ENCODE data around the gene MEF2D. TPM values are rescaled to one million over a fixed set of nuclear protein-coding genes. Genes with fewer than 3 reads are reported as not detected.

MEF2D gene
- total RNA-seq, 1 donor from 2014 or later, result 16.6 TPM

- H3K27me3 ChIP-seq (ENCODE audit: control insufficient read depth, insufficient read depth, low read length), result peaks cover 46% of the 10 kb centered on the region
- no peak overlapping the region for H3K4me3 ChIP-seq (ENCODE audit: low read depth, low read length)
- TF ChIP-seq, protein P1, sequence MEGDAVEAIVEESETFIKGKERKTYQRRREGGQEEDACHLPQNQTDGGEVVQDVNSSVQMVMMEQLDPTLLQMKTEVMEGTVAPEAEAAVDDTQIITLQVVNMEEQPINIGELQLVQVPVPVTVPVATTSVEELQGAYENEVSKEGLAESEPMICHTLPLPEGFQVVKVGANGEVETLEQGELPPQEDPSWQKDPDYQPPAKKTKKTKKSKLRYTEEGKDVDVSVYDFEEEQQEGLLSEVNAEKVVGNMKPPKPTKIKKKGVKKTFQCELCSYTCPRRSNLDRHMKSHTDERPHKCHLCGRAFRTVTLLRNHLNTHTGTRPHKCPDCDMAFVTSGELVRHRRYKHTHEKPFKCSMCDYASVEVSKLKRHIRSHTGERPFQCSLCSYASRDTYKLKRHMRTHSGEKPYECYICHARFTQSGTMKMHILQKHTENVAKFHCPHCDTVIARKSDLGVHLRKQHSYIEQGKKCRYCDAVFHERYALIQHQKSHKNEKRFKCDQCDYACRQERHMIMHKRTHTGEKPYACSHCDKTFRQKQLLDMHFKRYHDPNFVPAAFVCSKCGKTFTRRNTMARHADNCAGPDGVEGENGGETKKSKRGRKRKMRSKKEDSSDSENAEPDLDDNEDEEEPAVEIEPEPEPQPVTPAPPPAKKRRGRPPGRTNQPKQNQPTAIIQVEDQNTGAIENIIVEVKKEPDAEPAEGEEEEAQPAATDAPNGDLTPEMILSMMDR (IDR thresholded peaks at IDR 0.05; ENCODE audit: insufficient read depth, low read length, poor library complexity, severe bottlenecking), result no peak
- H3K36me3 ChIP-seq (ENCODE audit: control insufficient read depth, insufficient read depth, low read length), result no peaks in the 10 kb centered on the region
- DNase-seq (ENCODE audit: low read depth), result no peak
Measured at GRCh38 chr1:156414461-156415064, 86.0 kb downstream of the MEF2D start.

Other genes starting within 250 kb of the MEF2D start
- gene SMG5, start 217.9 kb downstream of the MEF2D start, total RNA-seq, result 84.4 and 88.7 TPM in 2 replicates
- 1.9 and 3.0 TPM in 2 replicates for gene TMEM79, start 216.4 kb downstream of the MEF2D start, total RNA-seq
- gene GLMP, start 205.1 kb downstream of the MEF2D start, total RNA-seq, result 91.5 and 104 TPM in 2 replicates
- not detected in 2 replicates for gene VHLL, start 201.5 kb downstream of the MEF2D start, total RNA-seq
- gene CCT3, start 162.5 kb downstream of the MEF2D start, total RNA-seq, result 303 and 382 TPM in 2 replicates
- 0.25 TPM in 1 of 2 replicates, not detected in the other for gene TSACC, start 162.2 kb downstream of the MEF2D start, total RNA-seq
- 0.55 TPM in 1 of 2 replicates, not detected in the other for gene RHBG, start 131.6 kb downstream of the MEF2D start, total RNA-seq
- 8.0 and 9.4 TPM in 2 replicates for gene IQGAP3, start 71.8 kb upstream of the MEF2D start, total RNA-seq
- gene TTC24, start 78.9 kb upstream of the MEF2D start, total RNA-seq, result not detected in 2 replicates
- gene NAXE, start 91.0 kb upstream of the MEF2D start, total RNA-seq, result 83.8 and 115 TPM in 2 replicates
- gene GPATCH4, start 100.7 kb upstream of the MEF2D start, total RNA-seq, result 19.1 and 21.8 TPM in 2 replicates
- gene HAPLN2, start 118.6 kb upstream of the MEF2D start, total RNA-seq, result not detected in 2 replicates
- 0.14 and 0.17 TPM in 2 replicates for gene BCAN, start 141.3 kb upstream of the MEF2D start, total RNA-seq
- 66.3 and 76.8 TPM in 2 replicates for gene NES, start 176.6 kb upstream of the MEF2D start, total RNA-seq
- 24.5 and 29.5 TPM in 2 replicates for gene CRABP2, start 204.8 kb upstream of the MEF2D start, total RNA-seq
- 13.0 and 13.6 TPM in 2 replicates for gene METTL25B, start 227.7 kb upstream of the MEF2D start, total RNA-seq
- 17.7 and 25.1 TPM in 2 replicates for gene ISG20L2, start 228.0 kb upstream of the MEF2D start, total RNA-seq
- 42.5 and 62.2 TPM in 2 replicates for gene MRPL24, start 240.3 kb upstream of the MEF2D start, total RNA-seq